ENCODE results near the gene ATAD1.
"Not testable (repeated sequence)": the region's sequence is repeated elsewhere in the genome, so short reads cannot be mapped to it uniquely, and the experiment has no call there.

GRCh38 chr10:87738253-87738652, 79.8 kb downstream of the ATAD1 start:
- TF ChIP-seq POLR2AphosphoS5 (IDR thresholded peaks at IDR 0.05; ENCODE audit: low read depth, low read length); CTCF (IDR thresholded peaks at IDR 0.05; ENCODE audit: control extremely low read depth in 1 of 3, insufficient read depth in 1 of 3, low read depth in 1 of 3, low read length in 3 of 3); CREB1 (IDR thresholded peaks at IDR 0.05); EZH2 (IDR thresholded peaks at IDR 0.05; ENCODE audit: low read depth, low read length, severe bottlenecking); EP300 (IDR thresholded peaks at IDR 0.05; ENCODE audit: borderline replicate concordance in 1 of 2, low read depth in 2 of 2, low read length in 2 of 2): not testable (repeated sequence)

Data from H1 (cell line).